Left cardiac atrium (tissue), 4 donors: ENCODE data around the gene OSBPL3. TPM values are rescaled to one million over a fixed set of nuclear protein-coding genes. Genes with fewer than 3 reads are reported as not detected.
"Not testable (repeated sequence)": the region's sequence is repeated elsewhere in the genome, so short reads cannot be mapped to it uniquely, and the experiment has no call there.

Experiments
- ATAC-seq, 2 donors: fragments of 200-7000 bp; cut with Tn5 transposase; one replicate each; pipeline ENCODE4 v1.9.1; 2020; ENCODE audit warnings: mild to moderate bottlenecking in 2 of 2, moderate library complexity in 2 of 2
- DNase-seq: peaks from one replicate; pipeline ENCODE4 v3.0.0-alpha.2; 2020
- intact Hi-C, 2 donors: fragments of 100-400 bp; cut with DNase I; formaldehyde crosslinking; loops; one replicate each; pipeline versions ENCODE4 v1.14.1 to v1.15.1; 2022 to 2023
- total RNA-seq, 2 donors: library from RNA; stranded (reverse); fragmentation: NEBNext Ultra II Directional; extraction: Animal tissue kit (Norgen Biotek cat#: 25700); gene quantifications; one replicate each; pipeline ENCODE4 v1.2.1, GENCODE V29; 2021
- donor health status: DM: no; HTN: yes; CAD: no.
- donor health status: DM: no; HTN: yes; CAD: no; lungs with severe emphysema.
- donor health status: DM: yes; HTN: yes; CAD: no.
- donor health status: Dilated cardiomyopathy.

The OSBPL3 gene
- total RNA-seq, 2 donors from 2014 or later, result 8.8 to 10.0 TPM

- no peak for DNase-seq
- ATAC-seq, result no peak
- intact Hi-C loops, result no loop called here
These were observed 184.6 kb downstream of the OSBPL3 start for GRCh38 chr7:24795407-24795767.

GRCh38 chr7:24794751-24795406, 185.1 kb downstream of the OSBPL3 start:
- ATAC-seq, DNase-seq, intact Hi-C loops: not testable (repeated sequence)

- ATAC-seq (no peak), DNase-seq (no peak)
- intact Hi-C loops, result no loop called here
These were observed 185.9 kb downstream of the OSBPL3 start for GRCh38 chr7:24793982-24794648.

- intact Hi-C loops, result no loop called here
- DNase-seq (no peak), ATAC-seq (no peak)
These were observed 190.9 kb downstream of the OSBPL3 start for GRCh38 chr7:24788961-24789576.

- no peak for ATAC-seq
- DNase-seq, result no peak
- intact Hi-C loops, result no loop called here
These were observed 191.9 kb downstream of the OSBPL3 start for GRCh38 chr7:24788075-24788474.

GRCh38 chr7:24786941-24787340, 193.0 kb downstream of the OSBPL3 start:
- peak in 1 of 2 donors; percentile 78 for ATAC-seq
- no peak for DNase-seq
- intact Hi-C loops, result no loop called here

GRCh38 chr7:24786306-24786705, 193.7 kb downstream of the OSBPL3 start:
- intact Hi-C loops, result no loop called here
- ATAC-seq (no peak), DNase-seq (no peak)

GRCh38 chr7:24784277-24784676, 195.7 kb downstream of the OSBPL3 start:
- DNase-seq, result no peak
- intact Hi-C loops, result no loop called here
- no peak for ATAC-seq

- ATAC-seq, result no peak
- no peak for DNase-seq
- intact Hi-C loops, result no loop called here
These were observed 196.3 kb downstream of the OSBPL3 start for GRCh38 chr7:24783698-24784097.

- ATAC-seq (no peak), DNase-seq (no peak)
- intact Hi-C loops, result no loop called here
These were observed 198.9 kb downstream of the OSBPL3 start for GRCh38 chr7:24781106-24781505.

GRCh38 chr7:24779283-24779655, 200.7 kb downstream of the OSBPL3 start:
- peak in 1 of 2 donors; percentile 10 for ATAC-seq
- no peak for DNase-seq
- intact Hi-C loops, result no loop called here

- DNase-seq (peak; percentile 65), ATAC-seq (peak; percentile 82 to 96)
- intact Hi-C loops, result no loop called here
These were observed 201.3 kb downstream of the OSBPL3 start for GRCh38 chr7:24778543-24779282.

GRCh38 chr7:24777806-24778205, 202.2 kb downstream of the OSBPL3 start:
- intact Hi-C loops, result no loop called here
- ATAC-seq, result no peak

GRCh38 chr7:24773646-24774045, 206.3 kb downstream of the OSBPL3 start:
- DNase-seq, result no peak
- intact Hi-C loops, result no loop called here
- ATAC-seq, result no peak

More at GRCh38 chr7:24777806-24778205, 202.2 kb downstream of the OSBPL3 start:
- DNase-seq, result no peak

GRCh38 chr7:24769851-24770250, 210.1 kb downstream of the OSBPL3 start:
- ATAC-seq (peak in 1 of 2 donors; percentile 48), DNase-seq (no peak)
- intact Hi-C loops, result no loop called here

GRCh38 chr7:24769014-24769830, 210.8 kb downstream of the OSBPL3 start:
- peak in 1 of 2 donors; percentile 18 for ATAC-seq
- intact Hi-C loops, result no loop called here
- DNase-seq, result no peak

- DNase-seq (no peak), ATAC-seq (no peak)
- intact Hi-C loops, result no loop called here
These were observed 212.0 kb downstream of the OSBPL3 start for GRCh38 chr7:24767878-24768569.

- intact Hi-C loops, result no loop called here
- ATAC-seq (peak in 1 of 2 donors; percentile 70), DNase-seq (peak; percentile 30)
These were observed 214.8 kb downstream of the OSBPL3 start for GRCh38 chr7:24764972-24765744.
